HUDEP-2 (cell line): ENCODE data around the gene HDAC10.
A peak's percentile ranks its signal among the peaks of the same experiment; 100 is the strongest.

Source experiments
- DNase-seq, 76 experiments: peaks; one replicate each; lab custom pipeline; 2025; ENCODE audit not compliant: unreplicated experiment in 76 of 76; lab: John Stamatoyannopoulos, UW

HDAC10 gene

DNA sequence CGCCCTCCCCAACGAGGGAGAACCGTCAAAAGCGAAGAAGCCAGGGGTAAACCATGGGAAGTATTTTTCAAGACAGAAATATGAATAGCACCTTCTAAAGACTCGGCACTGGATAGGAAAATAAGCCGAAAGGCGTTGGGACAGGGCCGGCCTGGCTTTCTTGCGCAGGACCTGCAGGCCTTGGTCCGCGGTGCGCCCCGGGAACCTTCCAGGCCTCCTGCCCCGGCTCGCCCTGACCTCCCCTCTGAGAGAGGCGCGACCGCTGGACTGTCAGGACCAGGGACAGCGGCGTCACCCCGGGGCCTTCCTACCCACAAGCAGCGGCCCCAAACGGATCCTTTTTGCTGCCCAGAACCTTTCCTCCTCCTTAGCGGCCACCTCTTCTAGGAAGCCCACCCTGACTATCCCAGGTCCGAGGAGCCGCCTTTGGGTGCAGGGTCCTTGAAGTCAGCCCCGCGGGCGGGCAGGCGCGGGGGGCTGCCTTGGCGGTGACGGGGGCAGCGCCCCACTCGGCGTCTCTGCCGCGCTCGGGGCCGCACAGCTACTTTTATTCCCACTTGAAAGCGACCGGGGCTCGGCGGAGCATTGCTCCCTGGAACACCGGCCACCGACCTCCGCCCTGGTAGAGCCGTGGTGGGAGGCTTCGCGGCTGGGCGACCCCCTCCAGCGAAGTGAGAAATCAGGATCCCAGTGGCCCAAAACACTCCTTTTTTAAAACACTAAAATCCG lies 19.8 kb upstream of the HDAC10 start:
- peak in 56 of 76 experiments; percentile 1 to 71 (median 41) for DNase-seq

GRCh38 chr22:50269970-50270665 lies 19.1 kb upstream of the HDAC10 start, which contains the start of gene MAPK11:
Gene MAPK11, minus strand, starts transcription at chr22:50270380. Its CDS starts 88 bp downstream, at chr22:50270292.
- DNase-seq, result peak in 8 of 76 experiments; percentile 8 to 23 (median 14)

GRCh38 chr22:50269573-50269969 lies 18.5 kb upstream of the HDAC10 start:
- no peak for DNase-seq

DNA sequence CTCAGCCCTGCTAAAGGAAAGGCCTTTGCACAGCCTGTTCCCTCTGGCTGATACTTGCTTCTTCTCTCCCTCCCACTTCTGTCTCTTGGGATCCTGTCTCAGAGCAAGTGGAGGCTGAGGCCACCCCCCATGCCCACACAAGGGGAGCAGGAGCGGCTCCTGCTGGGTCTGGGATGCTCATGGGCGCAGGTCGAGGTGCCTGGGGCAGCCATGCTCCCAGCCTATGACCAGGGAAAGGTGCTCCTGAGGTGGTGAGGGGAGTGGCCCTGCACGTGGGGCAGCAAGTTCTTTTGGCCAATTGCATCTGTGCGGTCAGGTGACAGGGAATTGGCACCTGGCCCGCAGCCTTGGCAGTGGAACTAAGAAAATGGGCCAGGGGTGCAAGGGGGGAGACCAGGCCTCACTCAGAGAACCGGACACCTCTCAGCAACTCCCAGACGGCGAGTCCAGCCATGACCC lies 17.6 kb upstream of the HDAC10 start:
- peak in 2 of 76 experiments; percentile 8 to 18 for DNase-seq

DNA sequence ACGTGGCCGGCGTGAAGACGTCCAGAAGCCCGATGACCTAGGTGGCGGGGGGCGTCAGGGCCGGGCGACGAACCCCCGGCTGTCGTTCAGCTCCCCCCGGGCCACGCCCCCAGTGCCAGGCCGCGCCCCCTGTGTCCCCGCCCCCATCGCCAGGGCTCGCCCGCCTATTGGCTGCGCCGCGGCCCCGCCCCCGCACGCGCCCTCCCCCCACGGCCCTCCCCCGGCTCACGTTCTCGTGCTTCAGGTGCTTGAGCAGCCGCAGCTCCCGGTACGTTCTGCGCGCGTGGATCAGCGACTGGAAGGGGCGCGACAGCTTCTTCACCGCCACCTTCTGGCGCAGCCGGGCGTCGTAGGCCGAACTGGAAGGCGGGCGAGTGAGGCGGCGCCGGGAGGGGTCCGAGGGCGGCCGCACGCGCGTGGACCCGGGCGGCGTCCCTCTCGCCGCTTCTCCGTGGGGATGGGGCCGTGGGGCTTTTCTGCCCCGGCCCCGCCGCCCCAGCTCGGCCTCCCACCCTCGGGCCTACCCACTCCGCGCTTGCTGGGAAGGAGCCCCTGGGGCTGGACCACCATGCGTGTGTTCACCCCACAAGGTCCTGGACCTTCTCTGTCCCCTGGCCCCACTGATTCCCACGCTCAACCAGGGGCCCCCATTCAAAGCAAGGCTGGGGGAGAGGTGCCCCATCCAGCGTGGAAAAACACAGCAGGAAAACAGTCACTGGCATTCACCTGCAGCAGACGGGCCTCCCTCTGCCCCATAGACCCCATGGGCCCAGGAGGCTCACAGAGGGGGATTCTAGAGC lies 16.7 kb upstream of the HDAC10 start:
- DNase-seq, result peak in 25 of 76 experiments; percentile 11 to 46 (median 33)

DNA sequence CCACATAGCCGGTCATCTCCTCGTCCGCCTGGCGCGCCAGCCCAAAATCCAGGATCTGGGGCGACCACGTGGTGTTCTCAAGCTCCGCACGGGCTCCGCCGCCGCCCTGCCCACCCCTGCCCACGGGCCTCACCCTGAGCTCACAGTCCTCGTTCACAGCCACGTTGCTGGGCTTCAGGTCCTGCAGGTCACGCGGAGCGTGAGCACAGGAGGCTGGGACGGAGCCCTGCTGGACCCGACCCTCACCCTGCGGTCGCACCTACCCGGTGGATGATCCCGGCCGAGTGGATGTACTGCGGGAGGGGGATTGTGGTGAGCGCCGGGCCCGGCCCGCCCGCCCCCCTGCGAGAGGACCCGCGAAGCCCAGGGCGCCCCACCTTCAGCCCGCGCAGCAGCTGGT lies 15.9 kb upstream of the HDAC10 start:
- DNase-seq, result no peak

DNA sequence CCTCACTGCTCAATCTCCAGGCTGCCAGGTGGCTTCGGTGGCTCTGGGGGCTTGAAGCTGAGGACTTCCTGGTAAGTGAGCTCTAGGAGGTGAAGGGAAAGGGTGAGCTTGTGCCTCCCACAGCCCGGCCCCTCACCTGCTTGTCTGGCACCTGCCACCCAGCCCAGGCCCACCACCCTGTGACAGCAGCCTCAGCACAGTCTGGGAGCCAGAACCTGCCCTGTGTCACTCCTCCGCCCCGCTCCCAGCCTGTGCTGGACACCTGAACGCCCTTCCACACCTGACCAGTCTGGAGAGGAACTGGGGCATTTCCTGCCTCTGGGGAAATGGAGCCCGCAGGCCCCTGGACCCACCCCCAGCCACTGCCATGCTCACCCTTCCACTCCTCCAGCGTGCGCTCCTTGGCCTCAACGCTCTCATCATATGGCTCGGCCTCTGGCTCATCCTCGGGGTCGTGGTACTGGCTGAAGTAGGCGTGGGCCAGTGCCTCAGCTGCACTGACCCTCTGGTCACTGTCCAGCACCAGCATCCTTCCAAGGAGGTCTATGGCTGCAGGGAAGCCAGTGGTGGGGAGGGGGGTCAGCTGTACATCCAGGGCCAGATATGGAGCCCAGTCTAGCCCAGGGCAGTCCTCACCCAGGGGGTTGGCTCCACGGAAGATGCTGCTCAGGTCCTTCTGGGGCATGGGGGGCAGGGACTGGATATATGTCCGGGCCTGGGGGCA lies 14.0 kb upstream of the HDAC10 start:
- no peak for DNase-seq

DNA sequence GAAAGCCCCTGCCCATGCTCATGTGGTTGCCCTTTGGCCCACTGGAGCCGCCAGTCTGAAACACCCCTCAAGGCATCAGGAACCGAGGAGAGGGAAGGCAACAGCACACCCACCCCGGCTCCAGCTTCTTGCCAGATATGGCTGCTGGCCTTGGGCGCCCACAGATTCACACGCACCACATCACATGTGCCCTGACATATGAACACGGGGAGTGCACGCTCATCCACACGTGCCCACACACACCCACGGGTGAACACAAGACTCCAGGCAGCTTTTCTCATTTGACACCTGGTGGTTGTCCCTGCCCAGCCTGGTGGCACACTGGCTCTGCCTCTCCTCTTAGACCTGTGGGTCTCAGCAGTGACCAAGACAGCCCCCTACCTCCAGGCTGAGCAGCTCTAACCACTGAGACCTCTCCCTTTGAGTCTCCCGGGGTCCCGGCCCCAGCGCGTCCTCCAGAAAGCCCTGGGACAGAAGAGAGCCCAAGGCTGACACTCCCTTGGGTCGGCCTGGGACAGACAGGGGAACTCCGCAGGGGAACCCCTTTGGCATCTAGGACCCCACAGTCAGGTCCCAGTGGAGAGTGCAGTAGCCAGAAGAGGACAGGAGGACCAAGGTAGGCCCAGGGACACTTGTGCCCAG lies 13.2 kb upstream of the HDAC10 start:
- no peak for DNase-seq

GRCh38 chr22:50262973-50263617 lies 12.0 kb upstream of the HDAC10 start:
- no peak for DNase-seq

DNA sequence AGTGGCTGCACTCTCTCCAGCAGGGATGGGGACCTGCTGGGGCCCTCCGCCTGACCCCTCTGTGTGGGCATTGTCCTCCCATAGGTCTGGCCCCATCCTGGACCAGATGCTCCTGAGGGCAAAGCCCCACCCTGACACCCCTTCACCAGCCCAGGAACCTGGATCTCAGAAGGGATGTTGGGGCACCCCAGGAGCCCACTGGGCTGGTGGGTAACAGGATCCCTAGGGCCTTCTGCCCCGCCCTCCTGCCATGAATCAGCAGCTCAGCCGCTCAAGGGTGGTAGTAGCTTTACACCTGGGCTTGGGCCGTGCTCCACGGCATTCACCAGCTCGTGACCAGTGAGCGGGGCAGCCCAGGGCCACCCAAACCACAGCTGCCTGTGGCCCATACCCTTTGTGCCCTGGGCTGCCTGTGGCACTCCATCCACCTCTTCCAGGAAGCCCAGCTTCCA lies 11.4 kb upstream of the HDAC10 start:
- no peak for DNase-seq

- DNase-seq, result peak in 1 of 76 experiments; percentile 23
These were observed 10.8 kb upstream of the HDAC10 start, which contains the start of gene MAPK12 for GRCh38 chr22:50261615-50262459. Gene MAPK12, minus strand, starts transcription at chr22:50261683. Its CDS starts 174 bp downstream, at chr22:50261509.

DNA sequence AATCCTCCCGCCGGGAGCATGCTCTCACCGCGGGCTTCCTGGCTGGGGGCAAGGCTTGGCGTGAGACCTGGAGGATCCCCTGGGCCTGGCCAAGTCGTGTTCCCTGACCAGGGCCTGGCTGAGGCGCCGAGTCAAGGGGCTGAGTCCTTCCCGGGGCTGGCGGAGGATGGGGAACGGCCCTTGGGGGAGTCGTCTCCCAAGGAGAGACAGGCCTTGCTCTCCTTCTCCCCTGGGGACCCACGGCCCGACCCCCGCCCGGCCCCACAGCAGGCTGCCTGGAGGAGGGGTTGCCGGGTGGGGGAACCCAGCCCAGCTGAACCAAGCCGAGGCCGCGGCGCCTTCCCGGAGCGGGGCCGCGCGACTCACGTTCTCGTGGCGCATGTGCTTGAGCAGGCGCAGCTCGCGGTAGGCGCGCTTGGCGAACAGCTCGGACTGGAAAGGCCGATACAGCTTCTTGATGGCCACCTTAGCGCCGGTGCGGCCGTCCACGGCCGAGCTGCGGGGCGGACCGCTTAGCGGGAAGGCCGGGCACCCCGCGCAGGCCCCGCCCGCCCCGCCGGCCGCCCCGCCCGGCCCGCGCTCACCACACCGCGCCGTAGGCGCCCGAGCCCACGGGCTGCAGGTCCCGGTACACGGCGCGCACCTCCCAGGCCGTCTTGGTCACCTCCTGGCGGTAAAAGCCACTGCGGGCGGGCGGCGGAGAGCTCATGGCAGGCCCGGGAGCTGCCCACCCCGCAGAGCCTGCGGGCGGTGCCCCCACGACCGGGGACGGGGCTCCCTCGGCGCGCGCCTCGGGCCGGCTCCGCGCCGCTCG lies 9.9 kb upstream of the HDAC10 start:
- DNase-seq, result peak in 16 of 76 experiments; percentile 7 to 39 (median 25)

GRCh38 chr22:50260434-50260800 lies 9.4 kb upstream of the HDAC10 start:
- no peak for DNase-seq

DNA sequence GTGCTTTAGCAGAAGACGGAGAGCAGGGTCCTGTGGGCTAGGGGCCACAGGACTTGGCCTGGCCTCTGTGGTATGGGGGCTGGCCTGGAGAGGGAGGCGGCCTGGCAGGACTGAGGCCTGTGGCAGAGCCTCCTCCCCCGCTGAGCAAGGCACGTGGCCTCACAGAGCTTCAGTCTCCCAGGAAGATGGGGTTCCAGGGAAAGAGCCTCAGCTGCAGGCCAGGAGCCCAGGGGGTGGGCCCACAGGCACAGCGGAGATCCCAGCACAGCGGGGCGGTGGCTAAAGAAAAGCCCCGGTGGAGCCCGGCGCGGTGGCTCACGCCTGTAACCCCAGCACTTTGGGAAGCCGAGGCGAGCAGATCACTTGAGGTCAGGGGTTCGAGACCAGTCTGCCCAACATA lies 8.2 kb upstream of the HDAC10 start:
- DNase-seq, result no peak

- no peak for DNase-seq
These were observed 7.6 kb upstream of the HDAC10 start for GRCh38 chr22:50258361-50259292.
